ENCODE measurements around the gene BTN1A1. TPM values are rescaled to one million over a fixed set of nuclear protein-coding genes. Genes with fewer than 3 reads are reported as not detected.

Gene BTN1A1
- polyA plus RNA-seq, 3 donors: not detected

GRCh38 chr6:26494117-26494516 lies 6.0 kb upstream of the BTN1A1 start:
- Histone ChIP-seq H3K4me1 (ENCODE audit: control insufficient read depth in 1 of 2, insufficient read depth in 2 of 2, low read length in 2 of 2) (peaks cover 4 to 5% of the 10 kb centered on the region in 2 donors), H3K9ac (ENCODE audit: insufficient read depth, low read length, poor library complexity, severe bottlenecking) (no peak overlapping the region), H3K4me3 (replicated peaks in 1 of 3; ENCODE audit: low read depth in 2 of 3, low read length in 3 of 3) (no peak overlapping the region), H3K79me2 (ENCODE audit: insufficient read depth, low read length) (no peaks in the 10 kb centered on the region), H3K27ac (ENCODE audit: low read depth in 1 of 2, low read length in 2 of 2) (no peak overlapping the region), H4K20me1 (ENCODE audit: insufficient read depth, low read length) (no peaks in the 10 kb centered on the region), H3K9me3 (replicated peaks in 1 of 2; ENCODE audit: control insufficient read depth in 1 of 2, insufficient read depth in 1 of 2, low read length in 2 of 2) (no peaks in the 10 kb centered on the region), H2AFZ (ENCODE audit: insufficient read depth, low read depth, low read length, poor library complexity, severe bottlenecking) (no peak overlapping the region), H3K27me3 (ENCODE audit: control insufficient read depth in 2 of 2, insufficient read depth in 2 of 2, low read length in 2 of 2) (peaks cover 0 to 2% of the 10 kb centered on the region in 2 donors), H3K36me3 (replicated peaks in 1 of 2; ENCODE audit: control insufficient read depth in 1 of 2, insufficient read depth in 2 of 2, low read length in 2 of 2) (no peaks in the 10 kb centered on the region), H3K4me2 (replicated peaks; ENCODE audit: extremely low read depth, low read length, poor library complexity, severe bottlenecking) (no peak overlapping the region)
- no peak overlapping the region for H3K4me3 Mint-ChIP-seq
- WGBS (ENCODE audit: insufficient coverage): 83% methylated on average over 1 of the region's 3 CpGs
- DNase-seq: no peak
- peaks cover 0 to 1% (median 0%) of the 10 kb centered on the region in 7 donors for H3K9me3 Mint-ChIP-seq
- no peak overlapping the region for H3K27ac Mint-ChIP-seq
- TF ChIP-seq, protein P1, sequence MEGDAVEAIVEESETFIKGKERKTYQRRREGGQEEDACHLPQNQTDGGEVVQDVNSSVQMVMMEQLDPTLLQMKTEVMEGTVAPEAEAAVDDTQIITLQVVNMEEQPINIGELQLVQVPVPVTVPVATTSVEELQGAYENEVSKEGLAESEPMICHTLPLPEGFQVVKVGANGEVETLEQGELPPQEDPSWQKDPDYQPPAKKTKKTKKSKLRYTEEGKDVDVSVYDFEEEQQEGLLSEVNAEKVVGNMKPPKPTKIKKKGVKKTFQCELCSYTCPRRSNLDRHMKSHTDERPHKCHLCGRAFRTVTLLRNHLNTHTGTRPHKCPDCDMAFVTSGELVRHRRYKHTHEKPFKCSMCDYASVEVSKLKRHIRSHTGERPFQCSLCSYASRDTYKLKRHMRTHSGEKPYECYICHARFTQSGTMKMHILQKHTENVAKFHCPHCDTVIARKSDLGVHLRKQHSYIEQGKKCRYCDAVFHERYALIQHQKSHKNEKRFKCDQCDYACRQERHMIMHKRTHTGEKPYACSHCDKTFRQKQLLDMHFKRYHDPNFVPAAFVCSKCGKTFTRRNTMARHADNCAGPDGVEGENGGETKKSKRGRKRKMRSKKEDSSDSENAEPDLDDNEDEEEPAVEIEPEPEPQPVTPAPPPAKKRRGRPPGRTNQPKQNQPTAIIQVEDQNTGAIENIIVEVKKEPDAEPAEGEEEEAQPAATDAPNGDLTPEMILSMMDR (IDR thresholded peaks at IDR 0.05): no peak
- intact Hi-C loops (cut with micrococcal nuclease): no loop called here
- peaks cover 3 to 6% (median 5%) of the 10 kb centered on the region in 3 donors for H3K27me3 Mint-ChIP-seq (ENCODE audit: low read depth in 3 of 3)
- H3K36me3 Mint-ChIP-seq: no peaks in the 10 kb centered on the region
- H3K4me1 Mint-ChIP-seq: peaks cover 12% of the 10 kb centered on the region

GRCh38 chr6:26495281-26495680 lies 4.8 kb upstream of the BTN1A1 start:
- Mint-ChIP-seq H3K9me3 (peaks cover 0 to 1% (median 0%) of the 10 kb centered on the region in 7 donors), H3K36me3 (no peaks in the 10 kb centered on the region), H3K27me3 (ENCODE audit: low read depth in 3 of 3) (peaks cover 9 to 11% (median 9%) of the 10 kb centered on the region in 3 donors), H3K4me3 (no peak overlapping the region), H3K4me1 (peaks cover 6% of the 10 kb centered on the region), H3K27ac (no peak overlapping the region)
- no peaks in the 10 kb centered on the region for H3K79me2 ChIP-seq (ENCODE audit: insufficient read depth, low read length)
- no peak overlapping the region for H3K27ac ChIP-seq (ENCODE audit: low read depth in 1 of 2, low read length in 2 of 2)
- intact Hi-C loops (cut with micrococcal nuclease): no loop called here
- no peak overlapping the region for H3K4me2 ChIP-seq (replicated peaks; ENCODE audit: extremely low read depth, low read length, poor library complexity, severe bottlenecking)
- no CpG with 5 or more reads among the region's 1 CpG for WGBS (ENCODE audit: insufficient coverage)
- no peaks in the 10 kb centered on the region for H4K20me1 ChIP-seq (ENCODE audit: insufficient read depth, low read length)
- no peak overlapping the region for H3K9ac ChIP-seq (ENCODE audit: insufficient read depth, low read length, poor library complexity, severe bottlenecking)
- H3K4me3 ChIP-seq (replicated peaks in 1 of 3; ENCODE audit: low read depth in 2 of 3, low read length in 3 of 3): no peak overlapping the region
- no peaks in the 10 kb centered on the region for H3K36me3 ChIP-seq (replicated peaks in 1 of 2; ENCODE audit: control insufficient read depth in 1 of 2, insufficient read depth in 2 of 2, low read length in 2 of 2)
- no peaks in the 10 kb centered on the region for H3K9me3 ChIP-seq (replicated peaks in 1 of 2; ENCODE audit: control insufficient read depth in 1 of 2, insufficient read depth in 1 of 2, low read length in 2 of 2)
- H2AFZ ChIP-seq (ENCODE audit: insufficient read depth, low read depth, low read length, poor library complexity, severe bottlenecking): no peak overlapping the region
- no peak for DNase-seq
- H3K27me3 ChIP-seq (ENCODE audit: control insufficient read depth in 2 of 2, insufficient read depth in 2 of 2, low read length in 2 of 2): peaks cover 3 to 4% of the 10 kb centered on the region in 2 donors
- TF ChIP-seq, protein P1 (IDR thresholded peaks at IDR 0.05): no peak
- H3K4me1 ChIP-seq (ENCODE audit: control insufficient read depth in 1 of 2, insufficient read depth in 2 of 2, low read length in 2 of 2): peaks cover 4 to 5% of the 10 kb centered on the region in 2 donors

All from CD14-positive monocyte (primary cell).